Adrenal gland (tissue), 12 donors: Measurements from ENCODE around the gene CFAP251. TPM values are rescaled to one million over a fixed set of nuclear protein-coding genes. Genes with fewer than 3 reads are reported as not detected.

ENCODE experiments used
- DNase-seq, 7 donors: peaks; one replicate each; pipeline ENCODE4 v3.0.0-alpha.2; 2019 to 2020
- H3K27ac ChIP-seq, 5 donors: fragments of 200-600 bp; sonication (generic) in 4 of 5; 1 replicate in 3 of 5; 2 replicates in 2 of 5; pipeline versions ENCODE4 v1.5.1 to v1.8.0; 2016 to 2020; ENCODE audit warnings: mild to moderate bottlenecking in 1 of 5
- H3K27me3 ChIP-seq: fragments of 200-600 bp; 2 replicates; pipeline ENCODE4 v1.8.0; 2021
- H3K36me3 ChIP-seq, 2 donors: fragments of 200-600 bp; replicated peaks in 1 of 2; 1 replicate in 1 of 2; 2 replicates in 1 of 2; pipeline versions ENCODE4 v1.5.1 to v1.8.0; 2018 to 2022
- H3K4me1 ChIP-seq, 2 donors: fragments of 200-600 bp; replicated peaks in 1 of 2; 1 replicate in 1 of 2; 2 replicates in 1 of 2; pipeline versions ENCODE4 v1.5.1 to v1.8.0; 2018 to 2021
- H3K4me3 ChIP-seq, 4 donors: fragments of 200-600 bp; sonication (generic) in 3 of 4; one replicate each; pipeline ENCODE4 v1.5.1; 2016 to 2018
- H3K9me3 ChIP-seq, 3 donors: fragments of 200-600 bp; sonication (generic) in 1 of 3; replicated peaks in 1 of 3; 1 replicate in 2 of 3; 2 replicates in 1 of 3; pipeline versions ENCODE4 v1.5.1 to v1.8.0; 2016 to 2021
- CTCF ChIP-seq, 6 experiments: fragments of 450-650 bp in 4 of 6; fragments of 200-600 bp in 2 of 6; sonication (generic) in 1 of 6; IDR thresholded peaks; 1 replicate in 5 of 6; 2 replicates in 1 of 6; pipeline versions ENCODE4 v1.5.1 to v1.8.0; 2016 to 2021; ENCODE audit warnings: antibody characterized with exemption in 6 of 6, mild to moderate bottlenecking in 2 of 6, moderate library complexity in 1 of 6
- POLR2A ChIP-seq, 2 donors: fragments of 450-650 bp; IDR thresholded peaks; one replicate each; pipeline ENCODE4 v1.6.1; 2017; ENCODE audit warnings: antibody characterized with exemption in 2 of 2, mild to moderate bottlenecking in 2 of 2, moderate library complexity in 1 of 2
- WGBS, 4 donors: extraction: QIAGEN DNeasy Blood & Tissue Kit in 2 of 4; methylation state at CpG; one replicate each; pipeline versions ENCODE4 v1.1.5 to v1.1.7; 2013 to 2017; 5-methylcytosine and 5-hydroxymethylcytosine counted together
- intact Hi-C, 2 donors: fragments of 100-400 bp; cut with DNase I; formaldehyde crosslinking; loops; one replicate each; pipeline versions ENCODE4 v1.14.1 to v1.15.0; 2022 to 2023
- polyA plus RNA-seq, 3 donors: library from polyadenylated mRNA; stranded (reverse); fragments of 200-250 nt in 2 of 3; fragments of 350-450 nt in 1 of 3; fragmentation: Illumina TruSeq in 1 of 3; extraction: RNeasy Lipid Tissue Mini Kit (QIAGEN cat#74804) in 1 of 3; gene quantifications; one replicate each; pipeline ENCODE4 v1.2.3, GENCODE V29; 2013 to 2014
- total RNA-seq, 9 donors: library from RNA; depleted of rRNA in 4 of 9; stranded (reverse); fragments of >200 nt in 4 of 9; fragments of 120-200 nt in 1 of 9; fragmentation: NEBNext Ultra II Directional in 1 of 9; extraction: Animal tissue kit (Norgen Biotek cat#: 25700) in 1 of 9; gene quantifications; one replicate each; pipeline versions ENCODE4 v1.1.0 to v1.2.4, GENCODE V29; 2013 to 2023
- donor health status: healthy with polysubstance abuse.
- donor health status: Bipolar disorder and iron deficiency.
- donor health status: DM: yes; HTN: yes; CAD: no.
- donor health status: DM: no; HTN: no; CAD: no.
- donor health status: DM: no; HTN: no; CAD: no.
- donor health status: DM: yes; HTN: yes; CAD: no.

CFAP251 gene
- total and polyA plus RNA-seq, 12 donors = 0.30 to 11.6 (median 2.7) TPM

GRCh38 chr12:122001466-122002209, 83.2 kb downstream of the CFAP251 start:
- TF ChIP-seq CTCF (IDR thresholded peaks at IDR 0.05) (no peak), POLR2A (IDR thresholded peaks at IDR 0.05) (no peak)
- H3K27me3 ChIP-seq = no peaks in the 10 kb centered on the region
- no peak overlapping the region for H3K4me3 ChIP-seq
- DNase-seq = no peak
- H3K9me3 ChIP-seq = no peaks in the 10 kb centered on the region
- no peaks in the 10 kb centered on the region for H3K36me3 ChIP-seq
- peaks cover 0 to 6% of the 10 kb centered on the region in 2 donors for H3K4me1 ChIP-seq
- intact Hi-C loops = no loop called here
- H3K27ac ChIP-seq = no peak overlapping the region
- 89 to 94% (median 92%) methylated on average over 17 of the region's 17 CpGs for WGBS, 4 donors

- Histone ChIP-seq H3K27me3 (no peaks in the 10 kb centered on the region), H3K4me1 (peaks cover 0 to 6% of the 10 kb centered on the region in 2 donors), H3K4me3 (no peak overlapping the region), H3K36me3 (no peaks in the 10 kb centered on the region), H3K9me3 (no peaks in the 10 kb centered on the region), H3K27ac (peak overlapping the region in 1 of 5 donors; percentile 10)
- no peak for TF ChIP-seq CTCF (IDR thresholded peaks at IDR 0.05)
- intact Hi-C loops = no loop called here
- DNase-seq = no peak
- 66 to 77% (median 74%) methylated on average over 16 to 28 of the region's 28 CpGs for WGBS, 4 donors
Measured at GRCh38 chr12:122003651-122004611, 85.5 kb downstream of the CFAP251 start.

GRCh38 chr12:122004633-122005071, 86.3 kb downstream of the CFAP251 start:
- Histone ChIP-seq H3K27ac (no peak overlapping the region), H3K27me3 (no peaks in the 10 kb centered on the region), H3K36me3 (no peaks in the 10 kb centered on the region), H3K4me1 (peaks cover 0 to 6% of the 10 kb centered on the region in 2 donors), H3K4me3 (no peak overlapping the region), H3K9me3 (no peaks in the 10 kb centered on the region)
- TF ChIP-seq CTCF (IDR thresholded peaks at IDR 0.05) (no peak), POLR2A (IDR thresholded peaks at IDR 0.05) (no peak)
- 31 to 55% (median 40%) methylated on average over 11 to 12 of the region's 12 CpGs for WGBS, 4 donors
- intact Hi-C loops = no loop called here
- no peak for DNase-seq

- H3K4me3 ChIP-seq = no peak overlapping the region
- DNase-seq = no peak
- 80 to 89% (median 84%) methylated on average over 8 to 11 of the region's 11 CpGs for WGBS, 4 donors
- H3K9me3 ChIP-seq = no peaks in the 10 kb centered on the region
- H3K27ac ChIP-seq = no peak overlapping the region
- H3K36me3 ChIP-seq = no peaks in the 10 kb centered on the region
- H3K4me1 ChIP-seq = peaks cover 0 to 6% of the 10 kb centered on the region in 2 donors
- no peak for TF ChIP-seq POLR2A (IDR thresholded peaks at IDR 0.05)
- intact Hi-C loops = no loop called here
- no peaks in the 10 kb centered on the region for H3K27me3 ChIP-seq
Measured at GRCh38 chr12:122005252-122005776, 86.9 kb downstream of the CFAP251 start.
